Measurements from ENCODE around the gene CARS2.
"Not testable (repeated sequence)": the region's sequence is repeated elsewhere in the genome, so short reads cannot be mapped to it uniquely, and the experiment has no call there.

CARS2 gene

DNA sequence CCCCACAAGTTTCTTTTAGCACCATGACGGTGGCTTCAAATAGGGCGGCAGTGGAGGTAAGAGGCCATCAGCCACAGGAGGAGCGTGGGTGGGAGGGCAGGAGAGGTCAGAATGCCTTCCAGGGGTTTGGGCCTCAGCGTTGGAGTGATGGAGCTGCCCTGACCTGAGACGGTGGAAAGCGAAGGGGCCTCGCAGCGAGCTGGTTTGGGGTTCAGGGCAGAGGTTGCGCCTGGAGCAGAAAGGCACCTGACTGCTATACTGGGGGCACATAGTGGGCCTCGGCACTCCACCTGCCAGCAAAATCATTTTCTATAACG lies 91.0 kb downstream of the CARS2 start:
- H3K27ac ChIP-seq: peak overlapping the region; percentile 84
- no peak for TF ChIP-seq ZFX (IDR thresholded peaks at IDR 0.05; ENCODE audit: borderline replicate concordance)
- TF ChIP-seq, protein P1, sequence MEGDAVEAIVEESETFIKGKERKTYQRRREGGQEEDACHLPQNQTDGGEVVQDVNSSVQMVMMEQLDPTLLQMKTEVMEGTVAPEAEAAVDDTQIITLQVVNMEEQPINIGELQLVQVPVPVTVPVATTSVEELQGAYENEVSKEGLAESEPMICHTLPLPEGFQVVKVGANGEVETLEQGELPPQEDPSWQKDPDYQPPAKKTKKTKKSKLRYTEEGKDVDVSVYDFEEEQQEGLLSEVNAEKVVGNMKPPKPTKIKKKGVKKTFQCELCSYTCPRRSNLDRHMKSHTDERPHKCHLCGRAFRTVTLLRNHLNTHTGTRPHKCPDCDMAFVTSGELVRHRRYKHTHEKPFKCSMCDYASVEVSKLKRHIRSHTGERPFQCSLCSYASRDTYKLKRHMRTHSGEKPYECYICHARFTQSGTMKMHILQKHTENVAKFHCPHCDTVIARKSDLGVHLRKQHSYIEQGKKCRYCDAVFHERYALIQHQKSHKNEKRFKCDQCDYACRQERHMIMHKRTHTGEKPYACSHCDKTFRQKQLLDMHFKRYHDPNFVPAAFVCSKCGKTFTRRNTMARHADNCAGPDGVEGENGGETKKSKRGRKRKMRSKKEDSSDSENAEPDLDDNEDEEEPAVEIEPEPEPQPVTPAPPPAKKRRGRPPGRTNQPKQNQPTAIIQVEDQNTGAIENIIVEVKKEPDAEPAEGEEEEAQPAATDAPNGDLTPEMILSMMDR (IDR thresholded peaks at IDR 0.05): no peak

DNA sequence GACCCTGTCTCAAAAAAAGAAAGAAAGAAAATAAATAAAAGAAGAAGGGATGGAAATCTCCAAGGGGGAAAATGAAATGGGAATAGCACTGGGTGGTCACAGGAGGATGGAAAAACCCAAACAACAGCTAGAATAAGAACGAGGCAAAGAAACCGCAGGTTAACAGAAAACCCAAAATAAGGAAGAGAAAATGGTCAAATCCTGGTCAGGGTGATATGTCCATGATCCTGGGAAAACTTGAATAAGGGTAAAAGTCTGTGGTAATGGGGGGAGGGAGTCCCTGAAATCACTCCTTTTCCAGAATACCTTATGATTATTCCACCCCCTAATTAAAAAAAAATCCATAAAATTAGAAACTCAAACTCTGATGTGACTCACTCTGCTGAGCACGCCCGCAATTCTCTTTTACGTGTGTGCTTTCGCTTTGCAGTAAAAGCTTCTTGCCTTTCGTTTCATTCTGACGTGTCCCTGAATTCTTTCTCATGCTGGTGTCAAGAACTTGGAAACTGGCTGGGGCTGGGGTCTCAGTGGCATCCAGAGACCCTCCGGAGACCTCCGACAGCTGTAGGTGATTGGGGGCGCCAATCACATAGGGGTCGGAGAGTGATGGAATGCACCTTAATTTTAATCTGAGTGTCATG lies 94.8 kb downstream of the CARS2 start:
- H3K27ac ChIP-seq: no peak overlapping the region
- TF ChIP-seq ZFX (IDR thresholded peaks at IDR 0.05; ENCODE audit: borderline replicate concordance): no peak
- TF ChIP-seq, protein P1 (IDR thresholded peaks at IDR 0.05): no peak

DNA sequence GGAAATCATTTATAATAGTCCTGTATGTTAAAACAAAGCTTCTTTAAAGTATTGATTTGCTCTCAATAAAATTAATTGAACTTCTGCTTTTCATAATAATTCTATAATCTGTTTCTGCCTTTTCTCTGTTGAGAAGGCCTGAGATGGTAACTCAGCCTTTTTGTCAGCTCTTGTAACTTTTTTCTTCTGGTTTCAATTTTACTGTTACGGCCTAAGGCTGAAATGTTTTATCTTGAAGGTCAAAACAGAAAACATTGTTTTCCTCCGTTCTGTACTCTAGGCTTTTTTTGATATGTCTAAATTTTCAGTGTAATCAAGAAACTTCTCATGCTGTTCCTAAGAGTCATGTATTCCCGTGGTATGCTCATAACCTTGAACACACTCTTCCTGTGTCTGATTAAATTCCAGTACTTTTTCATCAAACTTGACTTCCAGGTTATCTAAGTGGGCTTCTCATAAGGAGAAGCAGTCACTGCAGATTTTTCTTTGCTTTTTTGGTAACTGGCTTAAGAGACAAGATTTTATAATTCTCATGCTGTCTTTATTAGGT lies 98.2 kb downstream of the CARS2 start:
- no peak for TF ChIP-seq ZFX (IDR thresholded peaks at IDR 0.05; ENCODE audit: borderline replicate concordance)
- TF ChIP-seq, protein P1 (IDR thresholded peaks at IDR 0.05): no peak
- no peak overlapping the region for H3K27ac ChIP-seq

DNA sequence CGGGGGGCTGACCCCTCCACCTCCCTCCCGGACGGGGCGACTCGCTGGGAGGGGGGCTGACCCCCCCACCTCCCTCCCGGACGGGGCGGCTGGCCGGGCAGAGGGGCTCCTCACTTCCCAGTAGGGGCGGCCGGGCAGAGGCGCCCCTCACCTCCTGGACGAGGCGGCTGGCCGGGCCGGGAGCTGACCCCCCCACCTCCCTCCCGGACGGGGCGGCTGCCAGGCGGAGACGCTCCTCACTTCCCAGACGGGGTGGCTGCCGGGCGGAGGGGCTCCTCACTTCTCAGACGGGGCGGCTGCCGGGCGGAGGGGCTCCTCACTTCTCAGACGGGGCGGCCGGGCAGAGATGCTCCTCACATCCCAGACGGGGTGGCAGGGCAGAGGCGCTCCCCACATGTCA lies 99.6 kb downstream of the CARS2 start:
- not testable (repeated sequence) for H3K27ac ChIP-seq

DNA sequence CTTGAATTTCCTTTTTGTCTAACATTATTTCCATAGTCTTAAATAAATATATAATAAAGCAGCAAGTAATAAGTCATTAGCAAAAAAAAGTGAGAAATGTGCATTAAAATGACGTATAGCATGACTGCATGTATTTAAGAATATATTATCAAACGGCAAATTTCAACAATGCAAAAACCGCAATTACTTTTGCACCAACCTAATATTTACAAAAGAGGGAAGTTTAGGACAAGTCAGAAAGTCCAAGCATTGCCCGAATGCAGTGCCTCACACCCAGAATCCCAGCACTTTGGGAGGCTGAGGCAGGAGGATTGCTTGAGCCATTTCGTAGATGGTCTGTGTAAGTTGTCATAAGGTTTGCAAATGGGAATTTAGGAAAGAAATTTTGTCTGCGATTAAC lies 100.8 kb downstream of the CARS2 start:
- TF ChIP-seq ZFX (IDR thresholded peaks at IDR 0.05; ENCODE audit: borderline replicate concordance): no peak
- TF ChIP-seq, protein P1 (IDR thresholded peaks at IDR 0.05): no peak
- H3K27ac ChIP-seq: no peak overlapping the region

DNA sequence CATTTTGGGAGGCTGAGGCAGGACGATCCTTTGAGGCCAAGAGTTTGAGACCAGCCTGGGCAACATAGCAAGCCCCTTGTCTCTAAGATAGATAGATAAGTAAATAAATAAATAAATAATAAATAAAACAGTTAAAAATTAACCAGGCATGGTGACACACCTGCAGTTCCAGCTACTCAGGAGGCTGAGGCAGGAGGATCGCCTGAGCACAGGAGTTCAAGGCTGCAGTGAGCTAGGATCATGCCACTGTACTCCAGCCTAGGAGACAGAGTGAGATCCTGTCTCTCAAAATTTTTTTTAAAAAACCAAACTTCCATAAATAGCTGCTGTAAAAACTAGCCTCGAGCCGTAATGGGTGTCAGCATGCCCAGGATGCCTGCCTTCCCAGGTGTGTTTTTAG lies 104.9 kb downstream of the CARS2 start:
- H3K27ac ChIP-seq: peak overlapping the region; percentile 59
- TF ChIP-seq ZFX (IDR thresholded peaks at IDR 0.05; ENCODE audit: borderline replicate concordance): no peak
- TF ChIP-seq, protein P1 (IDR thresholded peaks at IDR 0.05): no peak

DNA sequence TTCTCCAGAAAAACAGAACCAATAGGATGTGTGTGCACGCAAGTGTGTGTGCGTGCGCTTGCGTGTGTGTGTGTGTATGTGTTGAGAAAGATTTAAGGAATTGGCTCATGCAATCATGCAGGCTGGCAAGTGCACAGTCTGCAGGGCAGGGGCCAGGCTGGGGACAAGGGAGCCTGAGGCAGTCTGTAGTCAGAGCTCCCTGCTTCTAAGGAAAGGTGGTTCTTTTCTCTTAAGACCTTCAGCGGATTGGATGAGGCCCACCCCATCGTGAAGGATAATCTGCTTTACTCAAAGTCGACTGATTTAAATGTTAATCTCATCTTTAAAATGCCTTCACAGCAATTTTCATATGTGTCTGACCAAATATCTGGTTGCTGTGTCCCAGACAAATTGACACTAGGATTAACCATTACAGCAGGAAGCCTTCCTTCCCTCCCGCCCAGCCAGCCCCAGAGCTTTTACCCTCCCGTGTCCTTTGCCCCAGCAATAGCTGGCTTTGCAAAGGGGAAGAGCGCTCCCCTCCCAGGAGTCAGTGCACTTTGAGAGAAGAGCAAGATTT lies 105.6 kb downstream of the CARS2 start:
- H3K27ac ChIP-seq: peak overlapping the region; percentile 59

DNA sequence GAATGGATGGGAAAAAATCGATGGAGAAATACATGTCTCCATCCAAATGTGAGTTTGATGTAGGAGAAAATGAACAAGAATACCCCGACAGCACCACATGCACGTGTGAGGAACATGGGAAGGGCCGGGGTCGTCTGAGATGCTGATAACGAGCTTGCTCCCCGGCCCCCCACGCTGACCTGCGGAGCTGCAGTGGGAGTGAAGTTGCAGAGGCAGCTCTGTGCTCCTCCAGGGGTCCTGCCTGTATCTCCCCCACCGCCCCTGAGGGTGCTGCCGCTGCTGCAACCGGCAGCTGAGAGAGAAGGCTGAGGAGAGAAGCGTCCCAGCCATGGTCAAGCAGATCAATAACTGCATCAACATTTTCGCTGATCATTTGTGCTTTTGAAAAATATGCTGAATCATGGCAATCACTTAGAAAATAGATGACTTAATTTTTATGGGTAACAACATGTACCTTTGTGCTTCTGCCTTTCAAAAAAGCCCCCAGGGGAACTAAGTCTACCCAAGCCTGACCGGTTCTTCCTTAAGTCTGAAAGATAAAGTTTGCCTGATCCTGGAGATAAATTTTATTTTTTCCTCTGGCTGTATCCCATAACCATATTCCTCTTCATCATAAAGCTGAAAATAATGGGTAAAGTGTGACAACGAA lies 108.8 kb downstream of the CARS2 start:
- no peak for TF ChIP-seq ZFX (IDR thresholded peaks at IDR 0.05; ENCODE audit: borderline replicate concordance)
- TF ChIP-seq, protein P1 (IDR thresholded peaks at IDR 0.05): no peak
- H3K27ac ChIP-seq: peak overlapping the region; percentile 19; the same call in 1 of the 2 replicates

More for the DNA sequence above, 105.6 kb downstream of the CARS2 start:
- no peak for TF ChIP-seq ZFX (IDR thresholded peaks at IDR 0.05; ENCODE audit: borderline replicate concordance)

All from 22Rv1 (cell line).